NCI-H2081 (cell line): Measurements from ENCODE around the gene MTIF3.
"Not testable (repeated sequence)": the region's sequence is repeated elsewhere in the genome, so short reads cannot be mapped to it uniquely, and the experiment has no call there.

Experiments used
- DNase-seq, 2 experiments: peaks; one replicate each; lab custom pipeline; 2025; lab: John Stamatoyannopoulos, UW

The MTIF3 gene

GRCh38 chr13:27411341-27411740, 39.0 kb downstream of the MTIF3 start:
- DNase-seq = no peak

GRCh38 chr13:27409013-27409412, 41.4 kb downstream of the MTIF3 start:
- no peak for DNase-seq

- DNase-seq = no peak
Measured at GRCh38 chr13:27408074-27408473, 42.3 kb downstream of the MTIF3 start.

GRCh38 chr13:27406178-27406939, 44.0 kb downstream of the MTIF3 start:
- DNase-seq = peak; percentile 14 to 42

GRCh38 chr13:27405546-27406134, 44.7 kb downstream of the MTIF3 start:
- DNase-seq = no peak

- no peak for DNase-seq
Measured at GRCh38 chr13:27404680-27405079, 45.7 kb downstream of the MTIF3 start.

GRCh38 chr13:27403727-27404385, 46.5 kb downstream of the MTIF3 start:
- no peak for DNase-seq

- DNase-seq = no peak
Measured at GRCh38 chr13:27403203-27403678, 47.1 kb downstream of the MTIF3 start.

GRCh38 chr13:27401210-27401609, 49.2 kb downstream of the MTIF3 start:
- no peak for DNase-seq

GRCh38 chr13:27400405-27400804, 50.0 kb downstream of the MTIF3 start:
- DNase-seq = not testable (repeated sequence)

- no peak for DNase-seq
Measured at GRCh38 chr13:27398360-27398759, 52.0 kb downstream of the MTIF3 start.

- no peak for DNase-seq
Measured at GRCh38 chr13:27396252-27396846, 54.0 kb downstream of the MTIF3 start.

GRCh38 chr13:27395007-27395510, 55.3 kb downstream of the MTIF3 start:
- no peak for DNase-seq

- DNase-seq = no peak
Measured at GRCh38 chr13:27393101-27393500, 57.3 kb downstream of the MTIF3 start.

GRCh38 chr13:27391471-27391870, 58.9 kb downstream of the MTIF3 start:
- DNase-seq = no peak

GRCh38 chr13:27389891-27390290, 60.5 kb downstream of the MTIF3 start:
- no peak for DNase-seq

- DNase-seq = no peak
Measured at GRCh38 chr13:27388241-27388640, 62.1 kb downstream of the MTIF3 start.
